Medulla oblongata (tissue), 1 donor: Measurements from ENCODE around the gene PELO.
"Not testable (repeated sequence)": the region's sequence is repeated elsewhere in the genome, so short reads cannot be mapped to it uniquely, and the experiment has no call there.

ENCODE experiments used
- DNase-seq: peaks from one replicate; pipeline ENCODE4 v3.0.0-alpha.2; 2015; ENCODE audit errors: extremely low spot score

Gene PELO

GRCh38 chr5:52800394-52801213, 12.9 kb downstream of the PELO start:
- DNase-seq, result peak; percentile 62

GRCh38 chr5:52801329-52801728, 13.6 kb downstream of the PELO start:
- DNase-seq, result peak; percentile 53

- DNase-seq, result no peak
Measured at GRCh38 chr5:52802272-52802973, 14.7 kb downstream of the PELO start.

- DNase-seq, result no peak
Measured at GRCh38 chr5:52802974-52803336, 15.2 kb downstream of the PELO start.

GRCh38 chr5:52804387-52804791, 16.7 kb downstream of the PELO start:
- DNase-seq, result no peak

GRCh38 chr5:52804981-52805380, 17.3 kb downstream of the PELO start:
- no peak for DNase-seq

- no peak for DNase-seq
Measured at GRCh38 chr5:52805615-52806014, 17.9 kb downstream of the PELO start.

GRCh38 chr5:52807037-52807436, 19.3 kb downstream of the PELO start:
- peak; percentile 32 for DNase-seq

GRCh38 chr5:52807723-52808122, 20.0 kb downstream of the PELO start:
- no peak for DNase-seq

- no peak for DNase-seq
Measured at GRCh38 chr5:52808316-52808901, 20.7 kb downstream of the PELO start.

- no peak for DNase-seq
Measured at GRCh38 chr5:52809884-52810283, 22.2 kb downstream of the PELO start.

- DNase-seq, result no peak
Measured at GRCh38 chr5:52810426-52810825, 22.7 kb downstream of the PELO start.

GRCh38 chr5:52811067-52811749, 23.5 kb downstream of the PELO start:
- no peak for DNase-seq

GRCh38 chr5:52814352-52815148, 26.8 kb downstream of the PELO start:
- DNase-seq, result no peak

- DNase-seq, result no peak
Measured at GRCh38 chr5:52817818-52818217, 30.1 kb downstream of the PELO start.

GRCh38 chr5:52818360-52818759, 30.6 kb downstream of the PELO start:
- no peak for DNase-seq

GRCh38 chr5:52818807-52819206, 31.1 kb downstream of the PELO start:
- not testable (repeated sequence) for DNase-seq

GRCh38 chr5:52821901-52822300, 34.2 kb downstream of the PELO start:
- no peak for DNase-seq

- no peak for DNase-seq
Measured at GRCh38 chr5:52822437-52822836, 34.7 kb downstream of the PELO start.

- DNase-seq, result no peak
Measured at GRCh38 chr5:52824827-52825226, 37.1 kb downstream of the PELO start.

GRCh38 chr5:52825826-52826225, 38.1 kb downstream of the PELO start:
- no peak for DNase-seq
